OCI-LY7 (cell line): ENCODE results near the gene FAM118B. TPM values are rescaled to one million over a fixed set of nuclear protein-coding genes. Genes with fewer than 3 reads are reported as not detected.
A peak's percentile ranks its signal among the peaks of the same experiment; 100 is the strongest.
"Not testable (repeated sequence)": the region's sequence is repeated elsewhere in the genome, so short reads cannot be mapped to it uniquely, and the experiment has no call there.

Experiments used
- BruUV-seq: library from RNA; stranded (reverse); fragments of 400-500 nt; replicated peaks from 2 replicates; lab custom pipeline; 2021; lab: Mats Ljungman, UMichigan
- CTCF ChIA-PET: fragments of 300-600 bp; sonication (Branson Sonifier 250); formaldehyde crosslinking; loops from one replicate; lab custom pipeline; 2022; ENCODE audit warnings: antibody characterized with exemption; ENCODE audit not compliant: unreplicated experiment; lab: Charles Lee
- POLR2A ChIA-PET: fragments of 300-600 bp; sonication (Branson Sonifier 250); formaldehyde crosslinking; loops from one replicate; lab custom pipeline; 2022; ENCODE audit warnings: antibody characterized with exemption; lab: Charles Lee
- DNase-seq: peaks from one replicate; pipeline ENCODE4 v3.0.0-alpha.2; 2015; ENCODE audit warnings: low spot score
- H2AFZ ChIP-seq: fragments of 200-600 bp; sonication (generic), shearing (Covaris generic); 2 replicates; pipeline ENCODE4 v1.6.1; 2014; ENCODE audit warnings: mild to moderate bottlenecking, antibody characterized with exemption, low read length, moderate library complexity
- H3K27ac ChIP-seq: fragments of 200-600 bp; sonication (generic); 2 replicates; pipeline ENCODE4 v1.5.1; 2014; ENCODE audit warnings: mixed run types, low read depth, mild to moderate bottlenecking, moderate library complexity, low read length, inconsistent platforms; ENCODE audit not compliant: poor library complexity, severe bottlenecking
- H3K36me3 ChIP-seq: fragments of 200-600 bp; sonication (generic); 2 replicates; pipeline ENCODE4 v1.6.1; 2014; ENCODE audit warnings: mild to moderate bottlenecking, antibody characterized with exemption, low read length, moderate library complexity, mixed read lengths; ENCODE audit not compliant: insufficient read depth
- H3K4me1 ChIP-seq: fragments of 200-600 bp; sonication (generic); 2 replicates; pipeline ENCODE4 v1.5.1; 2014; ENCODE audit warnings: mild to moderate bottlenecking, low read length; ENCODE audit not compliant: insufficient read depth, poor library complexity, severe bottlenecking
- H3K4me2 ChIP-seq: fragments of 200-600 bp; sonication (generic); 2 replicates; pipeline ENCODE4 v1.6.1; 2014; ENCODE audit warnings: mild to moderate bottlenecking, low read length
- H3K4me3 ChIP-seq: fragments of 200-600 bp; sonication (generic); 2 replicates; pipeline ENCODE4 v1.5.1; 2014; ENCODE audit warnings: mild to moderate bottlenecking, low read depth, low read length; ENCODE audit not compliant: poor library complexity, severe bottlenecking
- H3K79me2 ChIP-seq: fragments of 200-600 bp; sonication (generic); 2 replicates; pipeline ENCODE4 v1.6.1; 2016; ENCODE audit warnings: low read depth, mild to moderate bottlenecking, low read length, moderate library complexity, mixed read lengths; ENCODE audit not compliant: insufficient read depth
- H3K9me2 ChIP-seq: fragments of 200-600 bp; sonication (generic); 2 replicates; pipeline ENCODE4 v1.6.1; 2016; ENCODE audit warnings: mild to moderate bottlenecking, low read length, mixed read lengths; ENCODE audit not compliant: insufficient read depth
- H3K9me3 ChIP-seq: fragments of 200-600 bp; sonication (generic); 2 replicates; pipeline ENCODE4 v1.6.1; 2014; ENCODE audit warnings: mild to moderate bottlenecking, mixed run types, low read length, mixed read lengths
- H4K20me1 ChIP-seq: fragments of 200-600 bp; sonication (generic); 2 replicates; pipeline ENCODE4 v1.6.1; 2014; ENCODE audit warnings: mild to moderate bottlenecking, antibody characterized with exemption, low read length, moderate library complexity, mixed read lengths; ENCODE audit not compliant: insufficient read depth
- CTCF ChIP-seq: fragments of 200-600 bp; sonication (generic); conservative IDR thresholded peaks from 2 replicates; pipeline ENCODE4 v1.5.1; 2014; ENCODE audit warnings: mild to moderate bottlenecking, antibody characterized with exemption, low read length, moderate library complexity, mixed read lengths
- EZH2phosphoT487 ChIP-seq: fragments of 200-600 bp; sonication (generic); IDR thresholded peaks from 2 replicates; pipeline ENCODE4 v1.6.1; 2018; ENCODE audit warnings: low read depth, borderline replicate concordance, mild to moderate bottlenecking, mixed run types, antibody characterized with exemption, low read length, moderate library complexity, mixed read lengths
- intact Hi-C: fragments of 100-400 bp; cut with micrococcal nuclease; formaldehyde crosslinking; loops from one replicate; pipeline ENCODE4 v1.10.0; 2022; ENCODE audit not compliant: unreplicated experiment
- total RNA-seq, 2 experiments: library from RNA; depleted of rRNA in 1 of 2; stranded (reverse); fragments of >200 nt in 1 of 2; shearing (Covaris generic) in 1 of 2; gene quantifications; 2 replicates each; pipeline ENCODE4 v1.2.3, GENCODE V29; 2014 to 2022

FAM118B gene
- total RNA-seq, 2 experiments from 2014 or later = 9.9 to 14.8 TPM

GRCh38 chr11:126308271-126308671, 96.7 kb downstream of the FAM118B start:
- Histone ChIP-seq H3K4me3 (no peak overlapping the region), H3K79me2 (peaks cover 19% of the 10 kb centered on the region; the same call in 1 of the 2 replicates), H3K9me3 (no peaks in the 10 kb centered on the region), H3K9me2 (no peaks in the 10 kb centered on the region), H3K4me2 (no peak overlapping the region), H3K27ac (no peak overlapping the region), H4K20me1 (no peaks in the 10 kb centered on the region), H2AFZ (no peak overlapping the region), H3K36me3 (peaks cover 45% of the 10 kb centered on the region), H3K4me1 (peaks cover 10% of the 10 kb centered on the region)
- no TSS peak for BruUV-seq
- no peak for TF ChIP-seq EZH2phosphoT487
- no peak for TF ChIP-seq CTCF
- DNase-seq = no peak
- POLR2A ChIA-PET = no interaction called here
- CTCF ChIA-PET = no interaction called here
- intact Hi-C loops = no loop called here

- peaks cover 50% of the 10 kb centered on the region for H3K36me3 ChIP-seq
- CTCF ChIA-PET, H3K9me3 ChIP-seq, H3K4me3 ChIP-seq, H2AFZ ChIP-seq, H4K20me1 ChIP-seq, BruUV-seq, H3K9me2 ChIP-seq, H3K4me2 ChIP-seq, H3K27ac ChIP-seq, H3K4me1 ChIP-seq, intact Hi-C loops, DNase-seq: not testable (repeated sequence)
- H3K79me2 ChIP-seq = peaks cover 15% of the 10 kb centered on the region; the same call in 1 of the 2 replicates
- POLR2A ChIA-PET = interaction anchor here (0.7 kb wide), 1 partner anchor 10 kb away, joined by 7 read pairs; no protein-coding TSS in a partner anchor
Observed at GRCh38 chr11:126308771-126309170, 97.2 kb downstream of the FAM118B start.

GRCh38 chr11:126310200-126310991, 98.8 kb downstream of the FAM118B start:
- Histone ChIP-seq H3K9me3 (no peaks in the 10 kb centered on the region), H3K4me2 (no peak overlapping the region), H3K79me2 (peaks cover 5% of the 10 kb centered on the region; the same call in 1 of the 2 replicates), H2AFZ (no peak overlapping the region), H3K4me3 (no peak overlapping the region), H3K4me1 (peaks cover 9% of the 10 kb centered on the region), H3K9me2 (no peaks in the 10 kb centered on the region), H3K27ac (no peak overlapping the region), H3K36me3 (peaks cover 60% of the 10 kb centered on the region), H4K20me1 (no peaks in the 10 kb centered on the region)
- intact Hi-C loops = loop anchor here (1.0 to 5.0 kb wide), 3 partner anchors 130 to 682 kb away; no protein-coding TSS in a partner anchor
- DNase-seq = peak; percentile 66
- BruUV-seq = no TSS peak
- CTCF ChIA-PET = interaction anchor here (0.8 to 1.5 kb wide), 4 partner anchors 131 to 174 kb away, joined by 3 to 6 read pairs (median 4); no protein-coding TSS in a partner anchor
- TF ChIP-seq EZH2phosphoT487 (no peak), CTCF (peak; percentile 95)
- POLR2A ChIA-PET = interaction anchor here (1.5 kb wide), 1 partner anchor 13 kb away, joined by 4 read pairs; no protein-coding TSS in a partner anchor
